Activated CD8-positive, alpha-beta T cell treated with anti-CD3 and anti-CD28 coated beads, Interleukin-2, amount 10 ng/mL, durations not matched to agents 7 days and 5 days (primary cell): ENCODE results near the gene PKNOX1. TPM values are rescaled to one million over a fixed set of nuclear protein-coding genes. Genes with fewer than 3 reads are reported as not detected.

Experiments
- ATAC-seq: fragments of 150-1000 bp; cut with Tn5 transposase; one replicate; pipeline ENCODE4 v1.10.0; 2021; ENCODE audit warnings: moderate library complexity
- CTCF ChIA-PET: fragments of 350-600 bp; sonication (Branson Sonifier 250); formaldehyde crosslinking; loops from one replicate; lab custom pipeline; 2021; ENCODE audit warnings: antibody characterized with exemption; lab: Charles Lee
- POLR2A ChIA-PET: fragments of 350-600 bp; sonication (Branson Sonifier 250); formaldehyde crosslinking; loops from one replicate; lab custom pipeline; 2021; ENCODE audit warnings: antibody characterized with exemption; lab: Charles Lee
- DNase-seq: peaks from one replicate; pipeline ENCODE4 v3.0.0-alpha.2; 2020
- H3K27ac Mint-ChIP-seq: one replicate; pipeline ENCODE4 v1.8.0; 2021; ENCODE audit warnings: mild to moderate bottlenecking, mixed read lengths
- H3K27me3 Mint-ChIP-seq: one replicate; pipeline ENCODE4 v1.8.0; 2021; ENCODE audit warnings: low read depth, mixed read lengths
- H3K36me3 Mint-ChIP-seq: one replicate; pipeline ENCODE4 v1.8.0; 2021; ENCODE audit warnings: low read depth, mixed read lengths
- H3K4me1 Mint-ChIP-seq: one replicate; pipeline ENCODE4 v1.8.0; 2021; ENCODE audit warnings: low read depth, mixed read lengths
- H3K4me3 Mint-ChIP-seq: one replicate; pipeline ENCODE4 v1.8.0; 2021; ENCODE audit warnings: mild to moderate bottlenecking, mixed read lengths
- H3K9me3 Mint-ChIP-seq: one replicate; pipeline ENCODE4 v1.8.0; 2022; ENCODE audit warnings: mixed read lengths; ENCODE audit not compliant: insufficient read depth
- total RNA-seq, 2 experiments: library from RNA; stranded (reverse); gene quantifications; one replicate each; pipeline ENCODE4 v1.2.3, GENCODE V29; 2021

The PKNOX1 gene
- total RNA-seq, 2 experiments from 2014 or later = 23.9 to 25.3 TPM

- no peak for DNase-seq
- ATAC-seq = no peak
- ChIA-PET POLR2A (interaction anchor here (0.6 to 0.7 kb wide), 2 partner anchors 16 to 50 kb away, joined by 3 read pairs; no protein-coding TSS in a partner anchor), CTCF (interaction anchor here (1.2 kb wide), 1 partner anchor 25 kb away, joined by 3 read pairs; no protein-coding TSS in a partner anchor)
- Mint-ChIP-seq H3K27ac (peak overlapping the region; percentile 26), H3K4me1 (peaks cover 3% of the 10 kb centered on the region), H3K9me3 (no peaks in the 10 kb centered on the region), H3K36me3 (peaks cover 42% of the 10 kb centered on the region), H3K4me3 (no peak overlapping the region), H3K27me3 (no peaks in the 10 kb centered on the region)
These were observed 38.2 kb downstream of the PKNOX1 start for GRCh38 chr21:43012596-43012995.

GRCh38 chr21:43015906-43016540, 41.7 kb downstream of the PKNOX1 start:
- Mint-ChIP-seq H3K4me1 (peaks cover 3% of the 10 kb centered on the region), H3K27ac (no peak overlapping the region), H3K4me3 (no peak overlapping the region), H3K27me3 (no peaks in the 10 kb centered on the region), H3K36me3 (peaks cover 31% of the 10 kb centered on the region), H3K9me3 (no peaks in the 10 kb centered on the region)
- DNase-seq (no peak), ATAC-seq (no peak)
- ChIA-PET POLR2A (no interaction called here), CTCF (no interaction called here)

GRCh38 chr21:43016728-43017127, 42.4 kb downstream of the PKNOX1 start:
- peaks cover 3% of the 10 kb centered on the region for H3K4me1 Mint-ChIP-seq
- H3K4me3 Mint-ChIP-seq = no peak overlapping the region
- DNase-seq = no peak
- ChIA-PET POLR2A (no interaction called here), CTCF (no interaction called here)
- H3K9me3 Mint-ChIP-seq = no peaks in the 10 kb centered on the region
- ATAC-seq = no peak
- H3K27me3 Mint-ChIP-seq = no peaks in the 10 kb centered on the region
- no peak overlapping the region for H3K27ac Mint-ChIP-seq
- H3K36me3 Mint-ChIP-seq = peaks cover 32% of the 10 kb centered on the region

DNA sequence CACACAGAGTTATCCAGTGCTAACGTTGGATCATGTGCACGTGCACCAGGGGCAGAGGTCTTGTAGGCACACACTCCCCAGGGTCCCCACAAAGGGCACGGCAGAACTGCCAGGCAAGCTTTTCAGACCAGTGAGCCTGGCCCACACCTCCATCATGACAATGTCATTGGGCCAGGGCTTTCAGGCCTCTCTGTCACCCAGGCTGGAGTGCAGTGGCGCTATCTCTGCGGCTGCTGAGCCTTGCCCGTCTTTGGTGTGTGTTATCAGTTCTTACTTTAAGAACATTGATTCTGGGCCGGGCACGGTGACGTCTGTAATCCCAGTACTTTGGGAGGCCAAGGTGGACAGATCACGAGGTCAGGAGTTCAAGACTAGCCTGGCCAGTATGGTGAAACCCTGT, 44.2 kb downstream of the PKNOX1 start:
- no peak for DNase-seq
- Mint-ChIP-seq H3K4me3 (no peak overlapping the region), H3K36me3 (peaks cover 34% of the 10 kb centered on the region), H3K9me3 (no peaks in the 10 kb centered on the region), H3K27me3 (no peaks in the 10 kb centered on the region), H3K4me1 (peaks cover 3% of the 10 kb centered on the region), H3K27ac (no peak overlapping the region)
- no peak for ATAC-seq
- CTCF ChIA-PET = no interaction called here
- POLR2A ChIA-PET = no interaction called here

DNA sequence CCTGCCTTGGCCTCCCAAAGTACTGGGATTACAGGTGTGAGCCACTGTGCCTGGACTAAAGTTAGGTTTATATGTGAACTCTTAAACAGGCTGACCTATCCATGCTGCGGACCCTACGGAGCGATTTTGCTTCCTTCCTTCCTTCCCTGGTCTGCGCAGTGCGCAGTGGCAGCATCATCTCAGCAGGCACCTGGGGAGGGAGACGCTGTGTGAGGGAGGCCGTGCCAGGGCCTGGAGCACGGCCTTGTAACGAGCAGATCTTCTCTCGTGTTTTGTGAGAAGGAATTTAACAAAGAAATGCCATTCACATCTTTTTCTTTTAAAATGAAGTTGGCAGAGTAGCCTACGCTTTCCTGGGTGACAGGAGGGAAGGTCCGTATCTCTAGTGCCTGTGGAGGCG, 45.8 kb downstream of the PKNOX1 start:
- no peak overlapping the region for H3K4me3 Mint-ChIP-seq
- DNase-seq = no peak
- H3K9me3 Mint-ChIP-seq = no peaks in the 10 kb centered on the region
- CTCF ChIA-PET = no interaction called here
- ATAC-seq = no peak
- H3K4me1 Mint-ChIP-seq = peaks cover 3% of the 10 kb centered on the region
- H3K27me3 Mint-ChIP-seq = no peaks in the 10 kb centered on the region
- POLR2A ChIA-PET = no interaction called here
- peaks cover 34% of the 10 kb centered on the region for H3K36me3 Mint-ChIP-seq
- H3K27ac Mint-ChIP-seq = no peak overlapping the region

GRCh38 chr21:43020771-43021170, 46.4 kb downstream of the PKNOX1 start:
- Mint-ChIP-seq H3K36me3 (peaks cover 36% of the 10 kb centered on the region), H3K9me3 (no peaks in the 10 kb centered on the region)
- POLR2A ChIA-PET = no interaction called here

DNA sequence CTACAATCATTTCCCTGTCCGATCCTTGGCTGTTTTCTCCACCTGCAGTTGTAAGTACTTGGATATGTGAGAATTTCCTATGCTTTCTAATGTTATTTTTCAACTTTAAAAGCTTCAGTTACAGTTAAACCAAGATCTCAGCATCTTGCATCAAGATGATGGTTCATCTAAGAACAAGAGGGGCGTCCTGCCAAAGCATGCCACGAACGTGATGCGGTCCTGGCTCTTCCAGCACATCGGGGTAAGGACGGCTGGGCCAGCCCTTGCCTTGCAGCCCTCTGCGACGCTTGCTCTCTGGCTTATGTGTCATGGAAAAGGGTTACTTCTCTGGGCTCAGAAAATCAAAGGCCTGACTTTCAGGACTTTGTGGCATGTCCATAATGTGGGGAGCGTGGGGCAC, 46.8 kb downstream of the PKNOX1 start:
- H3K27me3 Mint-ChIP-seq = no peaks in the 10 kb centered on the region
- POLR2A ChIA-PET = no interaction called here

More at GRCh38 chr21:43020771-43021170, 46.4 kb downstream of the PKNOX1 start:
- H3K4me1 Mint-ChIP-seq = peaks cover 1% of the 10 kb centered on the region
- ATAC-seq (no peak), DNase-seq (no peak)
- no peak overlapping the region for H3K4me3 Mint-ChIP-seq
- H3K27ac Mint-ChIP-seq = no peak overlapping the region
- H3K27me3 Mint-ChIP-seq = no peaks in the 10 kb centered on the region
- CTCF ChIA-PET = no interaction called here

GRCh38 chr21:43021756-43022600, 47.6 kb downstream of the PKNOX1 start:
- H3K4me1 Mint-ChIP-seq = no peaks in the 10 kb centered on the region
- no peaks in the 10 kb centered on the region for H3K9me3 Mint-ChIP-seq
- H3K36me3 Mint-ChIP-seq = peaks cover 33% of the 10 kb centered on the region
- ChIA-PET POLR2A (no interaction called here), CTCF (no interaction called here)
- ATAC-seq = no peak
- no peak for DNase-seq
- no peaks in the 10 kb centered on the region for H3K27me3 Mint-ChIP-seq
- H3K27ac Mint-ChIP-seq = peak overlapping the region; percentile 40
- H3K4me3 Mint-ChIP-seq = no peak overlapping the region

More for the DNA sequence above, 46.8 kb downstream of the PKNOX1 start:
- CTCF ChIA-PET = no interaction called here
- H3K27ac Mint-ChIP-seq = peak overlapping the region; percentile 40
- H3K4me1 Mint-ChIP-seq = no peaks in the 10 kb centered on the region
- H3K36me3 Mint-ChIP-seq = peaks cover 35% of the 10 kb centered on the region
- DNase-seq (no peak), ATAC-seq (no peak)
- H3K4me3 Mint-ChIP-seq = no peak overlapping the region
- no peaks in the 10 kb centered on the region for H3K9me3 Mint-ChIP-seq

GRCh38 chr21:43023175-43023574, 48.8 kb downstream of the PKNOX1 start:
- POLR2A ChIA-PET = no interaction called here
- Mint-ChIP-seq H3K27ac (no peak overlapping the region), H3K36me3 (peaks cover 37% of the 10 kb centered on the region), H3K4me1 (no peaks in the 10 kb centered on the region), H3K9me3 (no peaks in the 10 kb centered on the region), H3K27me3 (no peaks in the 10 kb centered on the region), H3K4me3 (no peak overlapping the region)
- DNase-seq (no peak), ATAC-seq (no peak)
- CTCF ChIA-PET = no interaction called here

GRCh38 chr21:43024439-43025136, 50.2 kb downstream of the PKNOX1 start:
- Mint-ChIP-seq H3K27me3 (no peaks in the 10 kb centered on the region), H3K4me1 (no peaks in the 10 kb centered on the region), H3K4me3 (no peak overlapping the region), H3K36me3 (peaks cover 47% of the 10 kb centered on the region), H3K27ac (no peak overlapping the region), H3K9me3 (no peaks in the 10 kb centered on the region)
- CTCF ChIA-PET = no interaction called here
- no peak for DNase-seq
- no peak for ATAC-seq
- POLR2A ChIA-PET = no interaction called here

DNA sequence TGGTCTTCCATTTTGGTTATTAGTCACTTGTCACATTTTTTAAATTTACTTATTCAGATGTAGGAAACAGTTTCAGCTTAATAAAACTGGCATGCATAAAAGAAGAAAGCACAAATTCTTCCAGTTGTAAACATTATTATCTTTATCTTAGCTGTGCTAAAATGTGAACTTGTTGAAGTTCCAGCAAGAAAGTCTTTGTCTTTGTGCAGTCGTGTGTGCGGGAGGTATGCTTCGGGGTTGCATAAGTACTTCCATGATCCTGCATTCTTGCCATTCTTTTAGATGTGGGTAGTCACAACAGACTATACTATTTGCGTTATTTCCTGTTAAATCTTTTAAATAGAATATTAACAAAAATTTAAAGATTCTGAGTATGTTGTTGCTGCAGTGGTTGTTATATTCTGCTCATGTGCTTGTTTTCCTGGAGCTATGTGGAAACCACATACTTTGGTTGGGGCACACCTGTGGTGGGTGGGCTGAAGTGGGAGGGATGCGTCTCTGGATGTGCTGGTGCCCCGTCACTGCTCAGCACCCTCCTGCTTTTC, 51.3 kb downstream of the PKNOX1 start:
- CTCF ChIA-PET = no interaction called here
- H3K36me3 Mint-ChIP-seq = peaks cover 48% of the 10 kb centered on the region
- no peaks in the 10 kb centered on the region for H3K27me3 Mint-ChIP-seq
- ATAC-seq = no peak
- H3K27ac Mint-ChIP-seq = no peak overlapping the region
- DNase-seq = no peak
- no peaks in the 10 kb centered on the region for H3K4me1 Mint-ChIP-seq
- no peaks in the 10 kb centered on the region for H3K9me3 Mint-ChIP-seq
- POLR2A ChIA-PET = no interaction called here
- no peak overlapping the region for H3K4me3 Mint-ChIP-seq
